Muscle of arm (tissue), 12 donors: ENCODE results near the gene ACAT2. TPM values are rescaled to one million over a fixed set of nuclear protein-coding genes. Genes with fewer than 3 reads are reported as not detected.
"Not testable (repeated sequence)": the region's sequence is repeated elsewhere in the genome, so short reads cannot be mapped to it uniquely, and the experiment has no call there.

Source experiments
- DNase-seq: peaks from one replicate; pipeline ENCODE4 v3.0.0-alpha.2; 2013
- polyA plus RNA-seq, 12 donors: library from polyadenylated mRNA; unstranded; fragments of 120-200 nt; gene quantifications; one replicate each; pipeline ENCODE4 v1.2.1, GENCODE V29; 2013; ENCODE audit not compliant: insufficient read length in 12 of 12

Gene ACAT2
- polyA plus RNA-seq, 12 donors = 7.8 to 30.6 (median 19.7) TPM; not detected in 1

DNA sequence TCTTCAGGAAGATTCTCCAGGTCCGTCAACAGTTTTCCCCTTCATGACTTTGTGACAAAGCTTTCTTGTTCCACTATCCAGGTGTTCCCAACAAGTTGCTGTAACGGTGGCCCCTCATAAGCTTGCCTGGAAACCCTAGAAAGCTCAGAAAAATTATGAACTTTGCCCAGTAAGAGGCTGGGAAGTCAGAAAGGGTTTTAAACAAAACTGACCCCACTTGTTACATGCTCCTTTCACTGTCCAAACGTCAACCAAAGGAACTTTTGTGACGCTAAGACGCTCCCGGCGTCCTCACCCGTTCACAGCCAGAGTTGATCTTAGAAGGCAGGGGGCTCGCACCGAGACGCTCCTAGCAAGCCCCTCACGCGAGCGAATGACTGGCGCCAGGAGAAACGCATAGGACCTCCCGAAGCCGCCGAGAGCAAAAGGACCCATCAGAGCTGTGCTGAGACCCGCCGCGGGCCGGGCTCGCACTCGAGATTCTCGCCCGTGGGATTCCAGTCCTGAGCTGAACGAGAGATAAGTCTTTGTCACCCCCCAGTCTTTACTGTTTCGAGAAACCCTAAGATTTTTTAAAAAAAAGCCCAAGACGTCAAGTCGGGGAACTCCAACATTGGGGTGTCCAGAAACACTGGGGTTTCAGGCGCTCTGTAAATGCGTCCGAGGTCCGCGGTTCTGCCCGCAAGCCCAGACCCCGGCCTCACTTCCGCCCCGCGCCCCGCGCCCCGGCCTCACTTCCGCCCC, 544 bp upstream of the ACAT2 start:
- no peak for DNase-seq

DNA sequence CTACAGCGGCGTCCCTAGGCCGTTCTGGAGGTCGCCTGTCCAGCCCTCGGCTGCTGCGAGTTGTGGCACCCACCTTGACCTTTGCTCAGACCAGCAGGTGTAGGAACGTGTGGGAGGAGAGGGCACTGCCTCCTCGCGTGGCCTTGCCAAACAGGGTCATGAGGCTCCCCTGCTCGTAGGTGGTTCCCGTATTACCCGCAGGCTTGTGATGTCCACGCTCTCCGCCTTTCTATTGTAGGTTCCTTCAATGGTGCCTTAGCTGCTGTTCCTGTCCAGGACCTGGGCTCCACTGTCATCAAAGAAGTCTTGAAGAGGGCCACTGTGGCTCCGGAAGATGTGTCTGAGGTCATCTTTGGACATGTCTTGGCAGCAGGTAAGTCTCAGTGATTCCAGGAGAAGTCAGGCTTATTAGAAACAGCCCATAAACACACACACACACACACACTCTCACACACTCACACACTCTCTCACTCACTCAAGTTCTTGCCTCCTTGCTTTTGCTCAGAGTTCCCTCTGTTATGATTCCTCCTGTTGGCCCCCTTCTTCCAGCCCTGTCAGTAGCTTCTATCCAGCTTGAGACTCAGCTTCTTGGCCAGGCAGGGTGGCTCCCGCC, 942 bp downstream of the ACAT2 start:
- no peak for DNase-seq

DNA sequence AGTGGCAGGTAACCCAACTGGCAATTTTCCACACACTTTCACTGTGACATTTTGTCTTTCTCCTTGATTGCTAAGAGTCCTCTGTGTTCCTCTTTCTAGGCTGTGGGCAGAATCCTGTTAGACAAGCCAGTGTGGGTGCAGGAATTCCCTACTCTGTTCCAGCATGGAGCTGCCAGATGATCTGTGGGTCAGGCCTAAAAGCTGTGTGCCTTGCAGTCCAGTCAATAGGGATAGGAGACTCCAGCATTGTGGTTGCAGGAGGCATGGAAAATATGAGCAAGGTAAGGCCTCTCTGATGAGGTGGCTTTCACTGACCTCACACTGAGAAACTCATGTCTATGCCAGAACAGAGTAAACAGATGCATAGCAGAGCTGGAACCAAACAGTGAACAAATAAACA, 5.1 kb downstream of the ACAT2 start:
- DNase-seq = no peak

DNA sequence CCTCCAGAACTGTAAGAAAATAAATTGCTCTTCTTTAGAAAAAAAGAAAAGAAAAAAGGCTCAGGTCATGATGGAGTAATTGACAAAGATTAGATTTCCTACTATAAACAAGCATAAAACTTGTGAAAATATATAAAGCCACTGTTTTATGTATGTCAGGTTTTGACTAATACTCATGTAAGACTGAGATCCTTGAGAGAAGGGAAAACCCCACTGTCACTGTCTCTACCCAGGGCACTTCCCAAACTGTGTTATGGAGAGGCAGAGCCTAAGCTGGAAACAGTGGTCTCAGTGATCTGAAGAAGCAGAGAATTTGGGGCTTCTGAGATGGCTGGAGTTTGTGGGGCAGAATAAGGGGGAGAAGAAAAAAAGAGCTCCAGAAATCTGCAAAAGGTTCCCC, 7.6 kb downstream of the ACAT2 start:
- DNase-seq = no peak

DNA sequence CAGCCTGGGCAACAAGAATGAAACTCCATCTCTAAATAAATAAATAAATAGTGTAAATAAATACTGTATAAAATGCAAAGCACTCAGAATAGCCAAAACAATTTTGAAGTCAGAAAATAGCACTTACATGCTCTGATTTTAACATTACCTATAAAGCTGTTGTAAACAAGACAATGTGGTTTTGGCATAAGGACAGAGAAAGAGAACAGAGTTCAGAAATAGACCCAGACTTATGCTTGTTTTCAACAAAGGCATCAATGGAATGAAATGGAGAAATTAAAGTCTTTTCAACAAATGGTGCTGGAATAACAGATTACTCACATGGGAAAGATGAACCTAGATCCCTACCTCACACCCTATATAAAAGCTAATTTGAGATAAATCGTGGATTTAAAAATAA, 10.4 kb downstream of the ACAT2 start:
- no peak for DNase-seq

DNA sequence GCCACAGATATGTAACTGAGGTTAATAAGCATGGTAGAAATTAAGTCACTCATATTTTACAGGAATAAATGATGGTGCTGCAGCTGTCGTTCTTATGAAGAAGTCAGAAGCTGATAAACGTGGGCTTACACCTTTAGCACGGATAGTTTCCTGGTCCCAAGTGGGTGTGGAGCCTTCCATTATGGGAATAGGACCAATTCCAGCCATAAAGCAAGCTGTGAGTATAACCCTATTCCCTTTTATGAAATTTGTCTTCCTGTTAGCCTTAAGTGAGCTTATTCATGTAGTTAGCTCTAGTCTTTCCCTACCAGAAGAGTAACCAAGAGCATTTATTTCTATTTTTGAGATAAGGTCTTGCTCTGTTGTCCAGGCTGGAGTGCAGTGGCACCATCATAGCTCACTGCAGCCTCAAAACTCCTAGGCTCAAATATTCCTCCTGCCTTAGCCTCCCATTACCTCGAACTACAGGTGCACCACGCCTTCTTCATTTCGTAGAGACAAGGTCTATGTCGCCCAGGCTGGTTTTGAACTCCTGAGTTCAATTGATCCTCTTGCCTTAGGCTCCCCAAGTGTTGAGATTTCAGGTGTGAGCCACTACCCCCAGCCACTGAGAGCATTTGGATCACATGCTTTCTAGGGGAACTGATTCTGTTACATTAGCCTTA, 15.5 kb downstream of the ACAT2 start:
- no peak for DNase-seq

DNA sequence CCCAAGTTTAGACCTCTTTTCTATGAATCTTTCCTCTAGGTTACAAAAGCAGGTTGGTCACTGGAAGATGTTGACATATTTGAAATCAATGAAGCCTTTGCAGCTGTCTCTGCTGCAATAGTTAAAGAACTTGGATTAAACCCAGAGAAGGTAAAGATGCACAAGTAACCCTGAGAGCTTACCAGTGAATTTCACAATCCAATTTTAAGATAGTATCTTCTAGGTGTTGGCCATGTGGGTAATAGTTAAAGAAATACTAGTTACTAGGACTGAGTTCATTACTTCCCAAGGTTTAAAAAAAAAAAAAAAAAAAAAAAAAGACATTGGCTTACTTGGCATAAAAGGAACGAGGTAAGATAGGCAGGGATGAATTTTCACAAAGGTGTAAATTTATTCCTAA, 16.3 kb downstream of the ACAT2 start:
- DNase-seq = no peak

DNA sequence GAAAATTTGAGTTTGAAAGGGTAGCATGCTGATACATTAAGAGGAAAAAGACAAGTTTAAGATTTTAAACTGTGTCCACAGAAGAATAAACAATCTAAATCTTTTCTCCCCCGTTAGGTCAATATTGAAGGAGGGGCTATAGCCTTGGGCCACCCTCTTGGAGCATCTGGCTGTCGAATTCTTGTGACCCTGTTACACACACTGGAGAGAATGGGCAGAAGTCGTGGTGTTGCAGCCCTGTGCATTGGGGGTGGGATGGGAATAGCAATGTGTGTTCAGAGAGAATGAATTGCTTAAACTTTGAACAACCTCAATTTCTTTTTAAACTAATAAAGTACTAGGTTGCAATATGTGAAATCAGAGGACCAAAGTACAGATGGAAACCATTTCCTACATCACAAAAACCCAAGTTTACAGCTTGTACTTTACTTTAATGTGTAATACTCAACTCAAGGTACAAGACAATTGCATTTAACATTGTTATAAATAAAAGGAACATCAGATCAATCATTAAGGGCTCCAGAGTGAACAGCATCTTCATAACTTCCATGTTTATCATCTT, 16.8 kb downstream of the ACAT2 start:
- no peak for DNase-seq

DNA sequence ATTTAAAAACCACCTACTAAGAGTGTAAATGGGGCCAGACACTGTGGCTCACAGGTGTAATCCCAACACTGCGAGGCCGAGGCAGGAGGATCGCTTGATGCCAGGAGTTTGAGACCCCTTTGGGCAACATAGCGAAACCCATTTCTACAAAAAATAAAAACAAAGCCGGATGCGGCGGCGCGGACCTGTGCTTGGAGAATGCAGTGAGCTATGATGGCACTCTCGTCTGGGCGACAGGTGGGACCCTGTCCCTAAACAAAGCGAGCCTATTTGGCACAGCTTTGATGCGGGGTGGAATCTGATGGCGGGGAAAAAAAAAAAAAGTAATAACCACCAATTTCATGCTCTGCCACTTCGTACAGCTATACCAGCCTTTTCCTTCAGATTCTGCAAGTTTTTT, 26.4 kb downstream of the ACAT2 start:
- peak; percentile 2 for DNase-seq

DNA sequence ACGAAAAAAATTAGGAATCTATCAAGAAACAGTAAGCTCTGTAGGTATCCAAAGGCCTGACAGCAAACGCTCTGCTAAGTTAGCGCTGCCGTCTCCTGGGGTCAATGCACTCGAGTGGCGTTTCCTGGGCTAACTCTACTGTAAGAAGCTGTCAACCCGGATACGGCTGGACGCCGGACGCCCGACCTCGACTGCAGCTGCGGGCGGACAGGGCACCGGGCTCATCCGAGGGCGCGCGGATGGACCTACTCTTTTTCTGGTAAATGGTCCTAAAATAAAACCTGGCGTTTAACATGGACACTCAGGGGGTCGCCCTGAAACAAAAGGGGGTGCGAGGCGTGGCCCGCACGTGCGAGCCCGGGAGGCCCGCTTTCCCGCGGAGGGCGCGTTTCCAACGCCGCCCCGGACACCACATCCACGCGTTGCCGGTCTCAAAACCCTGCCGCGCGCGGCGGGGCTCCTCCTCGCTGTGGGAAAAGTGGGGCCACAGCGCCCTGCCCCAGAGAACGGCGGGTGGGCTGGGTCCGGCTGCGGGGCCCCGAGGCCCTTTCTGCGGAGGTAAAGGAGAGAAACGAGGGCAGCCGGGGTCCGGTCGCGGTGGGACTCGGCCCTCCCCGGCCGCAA, 27.0 kb downstream of the ACAT2 start:
- DNase-seq = peak; percentile 27

DNA sequence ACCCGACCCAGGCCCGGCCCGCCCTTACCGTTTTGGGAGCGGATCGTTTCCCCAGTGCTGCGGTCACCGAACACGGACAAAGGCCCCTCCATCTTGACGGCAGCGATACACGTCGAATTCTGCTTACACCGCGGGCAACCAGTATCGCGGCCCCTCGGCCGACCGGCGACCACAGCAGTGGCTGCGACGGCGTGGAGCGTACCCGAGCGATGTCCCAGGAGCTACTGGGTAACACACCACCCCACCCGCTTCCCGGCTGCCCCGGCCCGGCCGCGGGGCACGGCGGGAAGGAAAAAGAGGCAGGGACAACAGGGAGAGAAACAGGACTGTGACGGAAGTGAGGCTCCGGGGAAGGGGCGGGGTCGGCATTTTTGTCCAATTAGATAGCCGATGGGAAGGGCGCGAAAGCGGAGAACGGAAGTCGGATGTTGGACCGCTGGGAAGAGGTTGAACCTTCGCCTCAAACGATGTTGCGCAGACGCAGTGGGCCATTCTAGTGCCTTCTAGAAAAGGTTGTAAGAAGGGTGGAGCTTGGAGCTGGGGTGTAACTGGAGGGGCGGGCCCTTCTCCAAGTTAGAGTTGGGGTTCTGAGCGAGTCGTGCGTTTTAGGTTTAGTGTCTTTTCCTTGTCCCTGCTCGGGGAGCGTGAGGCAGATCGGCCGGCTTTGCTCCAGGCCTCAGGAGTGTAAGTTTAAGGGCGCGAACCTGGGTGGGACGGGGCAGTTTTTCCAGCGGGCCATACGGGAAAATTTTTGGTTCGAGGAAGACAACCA, 27.7 kb downstream of the ACAT2 start, which contains the start of gene TCP1:
Gene TCP1 (minus strand): TSS at position 226 of the 772 bp plus-strand sequence. CDS start 134 bp downstream, at position 92.
- peak; percentile 100 for DNase-seq

DNA sequence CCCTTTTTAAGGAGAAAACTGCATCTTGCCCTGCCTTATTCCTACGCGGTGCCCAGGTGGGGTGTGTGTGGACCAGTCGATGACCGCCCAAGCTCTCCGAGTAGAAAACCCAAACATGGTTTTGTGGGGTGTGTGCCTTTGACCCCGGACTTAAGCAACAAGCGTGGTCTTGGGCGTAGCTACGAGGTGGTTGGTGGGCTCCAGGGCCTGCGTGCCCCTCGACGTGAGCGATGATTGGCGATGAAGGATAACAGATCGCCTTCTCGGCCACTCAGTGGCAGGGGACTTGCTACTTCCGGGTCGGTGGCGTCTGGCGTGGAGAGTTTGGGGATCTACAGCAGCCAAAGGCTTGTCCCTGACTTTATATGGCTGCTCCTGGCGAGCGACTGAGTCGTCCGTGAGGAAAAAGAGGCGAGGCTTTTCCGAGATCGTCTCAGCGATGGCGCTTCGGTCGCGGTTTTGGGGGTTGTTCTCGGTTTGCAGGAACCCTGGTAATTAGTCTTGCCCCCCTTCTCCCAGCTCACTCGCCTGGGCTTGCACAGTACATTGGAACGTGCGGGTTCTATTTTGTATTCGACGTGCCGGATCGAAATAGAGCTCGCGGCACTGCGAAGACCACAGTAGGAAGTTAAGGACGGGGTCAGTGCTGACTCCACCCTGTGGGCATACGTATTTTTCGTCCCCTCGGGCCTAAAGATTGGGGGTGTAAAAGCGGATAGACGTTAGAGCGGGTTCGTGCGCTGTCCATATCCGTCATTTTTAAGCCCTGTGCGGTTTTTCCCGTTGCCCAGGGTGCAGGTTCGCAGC, 28.5 kb downstream of the ACAT2 start, which contains the start of gene MRPL18:
Gene MRPL18 (plus strand): TSS at position 319 of the 807 bp plus-strand sequence. CDS start 121 bp downstream, at position 440.
- DNase-seq = peak; percentile 97

DNA sequence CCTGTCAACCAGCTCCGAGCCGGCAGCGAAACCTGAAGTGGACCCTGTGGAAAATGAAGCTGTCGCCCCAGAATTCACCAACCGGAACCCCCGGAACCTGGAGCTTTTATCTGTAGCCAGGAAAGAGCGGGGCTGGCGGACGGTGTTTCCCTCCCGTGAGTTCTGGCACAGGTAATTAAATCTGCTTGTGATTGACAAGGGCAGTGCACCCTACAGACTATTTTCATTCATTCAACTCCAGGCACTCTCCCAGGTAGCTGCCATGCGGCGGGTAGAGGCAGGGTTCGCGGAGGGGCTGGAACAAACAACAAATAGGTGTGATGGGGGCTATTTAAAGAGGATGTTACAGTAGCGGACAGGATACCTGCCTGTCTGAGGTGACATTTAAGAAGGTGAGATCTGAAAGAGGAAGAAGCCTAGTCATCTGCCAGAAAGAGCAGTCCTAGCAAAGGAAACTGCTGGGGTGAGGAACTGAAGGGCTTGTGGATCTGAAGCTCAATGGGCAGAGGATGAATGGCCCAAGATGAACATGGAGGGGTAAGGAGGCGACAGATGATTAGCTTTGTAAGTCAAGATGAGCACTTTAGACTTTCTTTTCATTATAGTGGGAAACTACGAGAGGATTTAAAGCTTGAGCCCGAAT, 29.2 kb downstream of the ACAT2 start:
- peak; percentile 4 for DNase-seq

DNA sequence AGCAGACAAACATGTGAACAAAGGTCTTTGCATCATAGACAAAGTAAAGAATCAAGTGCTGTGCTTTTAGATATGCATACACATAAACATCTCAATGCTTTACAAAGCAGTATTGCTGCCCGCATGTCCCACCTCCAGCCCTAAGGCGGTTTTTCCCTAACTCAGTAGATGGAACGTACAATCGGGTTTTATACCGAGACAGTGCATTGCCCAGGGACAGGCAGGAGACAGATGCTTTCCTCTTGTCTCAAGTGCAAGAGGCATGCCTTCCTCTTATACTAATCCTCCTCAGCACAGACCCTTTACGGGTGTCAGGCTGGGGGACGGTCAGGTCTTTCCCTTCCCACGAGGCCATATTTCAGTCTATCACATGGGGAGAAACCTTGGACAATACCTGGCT, 33.1 kb downstream of the ACAT2 start:
- DNase-seq = not testable (repeated sequence)

DNA sequence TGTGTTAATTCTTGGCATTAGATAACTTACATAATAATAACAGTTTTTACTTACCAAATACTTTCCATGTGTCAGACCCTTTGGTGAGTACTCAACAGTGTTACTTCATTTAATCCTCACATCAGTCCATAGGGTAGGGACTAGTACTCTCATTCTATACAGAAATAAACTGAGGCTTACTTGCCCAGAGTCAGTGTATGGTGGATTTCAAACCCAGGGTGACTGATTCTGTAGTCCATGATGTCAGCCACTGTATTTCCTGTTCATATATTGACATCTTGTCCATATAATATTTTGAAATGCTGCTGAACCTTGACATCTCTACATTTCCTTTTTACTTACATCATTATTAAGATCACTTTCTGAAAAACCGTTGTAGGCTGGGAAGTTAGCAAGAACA, 35.7 kb downstream of the ACAT2 start:
- DNase-seq = no peak

DNA sequence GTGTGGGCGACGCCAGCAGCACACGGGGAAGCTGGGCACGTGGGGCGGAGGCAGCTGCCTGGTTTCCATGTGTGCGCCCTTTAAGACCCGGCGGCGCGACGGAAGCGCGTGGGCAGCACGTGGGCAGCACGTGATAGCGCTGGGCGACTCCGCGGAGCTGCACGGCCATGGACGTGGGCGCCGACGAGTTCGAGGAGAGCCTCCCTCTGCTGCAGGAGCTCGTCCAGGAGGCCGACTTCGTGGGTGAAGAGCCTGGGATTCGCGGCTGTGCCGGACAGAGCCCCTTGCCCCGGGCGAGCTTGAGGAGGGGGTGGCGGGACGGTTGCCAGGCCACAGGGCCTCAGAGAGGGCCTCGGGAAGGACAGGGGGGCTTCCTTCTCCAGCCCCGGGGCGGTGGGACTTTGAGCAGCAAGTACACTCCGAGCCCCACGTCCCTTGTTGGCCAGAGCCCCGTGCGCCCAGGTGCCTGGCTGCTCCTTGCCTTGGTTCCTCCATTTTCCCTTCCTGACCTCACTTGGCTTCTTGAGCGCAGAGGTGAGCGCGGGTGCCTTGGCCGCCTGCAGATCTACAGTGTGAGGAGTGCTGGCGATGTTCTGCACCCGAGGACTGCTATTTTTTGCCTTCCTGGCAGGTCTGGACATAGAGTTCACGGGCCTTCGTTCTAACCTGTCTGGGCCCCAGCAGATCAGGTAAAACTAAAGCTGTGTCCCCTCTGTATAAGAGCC, 38.5 kb downstream of the ACAT2 start, which contains the start of gene PNLDC1:
Gene PNLDC1 (plus strand): TSS at position 136 of the 725 bp plus-strand sequence. CDS start 32 bp downstream, at position 168.
- no peak for DNase-seq

DNA sequence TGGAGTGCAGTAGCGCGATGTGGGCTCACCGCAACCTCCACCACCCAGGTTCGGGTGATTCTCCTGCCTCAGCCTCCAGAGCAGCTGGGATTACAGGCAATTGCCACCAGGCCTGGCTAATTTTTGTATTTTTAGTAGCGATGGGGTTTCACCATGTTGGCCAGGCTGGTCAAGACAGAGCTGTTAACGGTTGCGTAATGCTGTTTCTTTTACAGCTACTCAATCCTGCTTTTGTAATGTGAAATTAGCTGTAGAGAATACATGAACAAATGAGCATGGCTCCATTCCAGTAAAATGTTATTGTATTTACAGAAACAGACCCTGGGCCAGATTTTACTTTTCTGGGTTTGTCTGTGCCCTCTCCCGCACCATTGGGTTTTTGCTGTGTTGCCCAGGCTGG, 40.1 kb downstream of the ACAT2 start:
- DNase-seq = no peak

DNA sequence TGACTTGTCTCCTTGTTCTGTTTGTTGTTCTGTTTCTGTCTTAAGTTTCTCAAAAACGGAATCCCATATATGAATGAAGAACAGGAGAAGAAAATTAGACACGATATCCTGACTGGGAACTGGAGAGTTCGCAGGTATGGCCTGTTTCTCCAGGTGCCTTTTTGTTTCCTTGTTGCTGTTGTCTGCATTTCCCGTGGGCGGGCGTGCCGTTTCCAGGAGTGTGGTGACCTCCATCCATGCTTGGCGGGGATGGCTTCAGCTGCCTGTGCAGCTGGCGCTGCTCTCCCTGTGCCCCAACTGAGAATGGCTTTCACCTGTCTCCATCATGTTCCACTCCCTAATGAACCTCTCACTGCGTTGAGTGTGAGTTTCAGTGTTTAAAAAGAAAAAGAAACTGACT, 42.7 kb downstream of the ACAT2 start:
- no peak for DNase-seq

DNA sequence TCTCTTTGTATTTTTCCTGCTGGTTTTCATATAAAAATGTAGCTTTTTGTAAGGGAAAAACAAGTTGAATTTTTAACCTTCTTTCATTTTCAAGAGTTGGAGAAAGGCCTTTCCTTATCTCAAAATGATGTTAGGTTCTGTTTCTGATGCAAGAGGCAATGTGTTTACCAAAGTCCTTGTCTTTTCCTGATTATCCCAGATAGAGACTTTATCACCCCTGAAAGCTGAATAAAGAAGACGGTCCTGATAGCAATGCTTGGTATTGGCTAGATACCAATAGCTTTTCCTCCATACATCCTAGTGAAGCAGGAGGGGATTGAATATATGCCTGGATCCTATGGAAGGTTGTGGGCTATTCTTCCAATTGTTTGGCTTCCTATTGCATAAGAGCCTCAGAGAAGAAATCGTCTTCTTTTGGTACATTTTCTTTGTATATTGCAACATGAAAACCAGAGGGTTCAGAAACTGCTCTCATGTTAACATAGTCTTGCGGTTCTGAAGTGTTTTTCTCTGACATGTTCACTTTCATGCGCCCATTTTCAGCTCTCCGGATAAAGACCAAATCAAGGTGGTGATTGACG, 43.7 kb downstream of the ACAT2 start:
- no peak for DNase-seq
